DMS114 treated with DMSO at 0.1 percent for 48 hours (cell line): ENCODE measurements around the gene CX3CL1.

ENCODE experiments used
- DNase-seq: peaks from one replicate; lab custom pipeline; 2025; ENCODE audit not compliant: unreplicated experiment; lab: John Stamatoyannopoulos, UW

CX3CL1 gene

GRCh38 chr16:57432989-57433388 lies 60.7 kb downstream of the CX3CL1 start:
- DNase-seq: no peak

GRCh38 chr16:57434003-57434402 lies 61.7 kb downstream of the CX3CL1 start:
- no peak for DNase-seq
